ENCODE measurements around the gene TBL1X.

DNA sequence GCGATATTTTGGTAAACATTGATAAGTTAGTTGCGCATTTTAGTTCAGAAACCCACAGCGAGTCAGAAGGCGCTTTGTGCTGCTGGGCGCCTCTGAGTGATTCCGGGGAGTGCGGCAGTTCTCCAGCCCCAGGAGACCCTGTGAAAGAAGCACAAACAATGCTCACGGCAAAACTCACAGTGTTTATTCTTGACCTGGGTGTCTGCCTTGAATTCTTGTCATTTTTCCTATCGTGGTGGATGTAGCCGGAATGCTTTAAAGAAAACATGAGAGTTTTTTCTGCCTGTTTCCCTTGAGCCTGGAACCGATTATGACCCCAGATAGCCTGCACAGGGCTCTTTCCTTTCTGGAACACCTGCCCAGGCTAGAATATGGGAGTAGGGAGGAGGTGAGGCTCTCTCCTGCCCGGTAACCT is 6.7 kb downstream of the TBL1X start:
- TF ChIP-seq EZH2 (IDR thresholded peaks at IDR 0.05; ENCODE audit: low read depth, low read length, severe bottlenecking): no peak
- no peak for TF ChIP-seq CTCF (IDR thresholded peaks at IDR 0.05; ENCODE audit: control extremely low read depth in 1 of 3, insufficient read depth in 1 of 3, low read depth in 1 of 3, low read length in 3 of 3)

Data from H1 (cell line).